ENCODE results near the gene CDC42SE2.
"Not testable (repeated sequence)": the region's sequence is repeated elsewhere in the genome, so short reads cannot be mapped to it uniquely, and the experiment has no call there.

CDC42SE2 gene

DNA sequence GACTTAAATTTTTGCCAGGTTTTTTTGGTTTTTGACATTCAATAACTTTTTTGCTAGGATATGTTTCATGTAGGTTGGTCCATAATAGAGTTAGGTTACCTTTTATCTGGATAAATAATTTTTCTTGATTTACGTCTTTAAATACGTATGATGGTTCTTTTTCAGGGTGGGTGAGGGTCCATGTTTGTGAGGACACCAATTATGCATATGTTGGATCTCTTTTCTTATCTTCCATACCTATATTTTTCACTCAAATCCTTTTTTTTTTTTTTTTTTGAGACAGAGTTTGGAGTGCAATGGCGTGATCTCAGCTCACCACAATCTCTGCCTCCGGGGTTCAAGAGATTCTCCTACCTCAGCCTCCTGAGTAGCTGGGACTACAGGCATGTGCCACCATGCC lies 17.3 kb upstream of the CDC42SE2 start:
- Histone ChIP-seq H3K9ac (ENCODE audit: low read length in 5 of 5) (no peak overlapping the region), H3K36me3 (ENCODE audit: control insufficient read depth in 5 of 5, insufficient read depth in 5 of 5, low read length in 5 of 5) (no peaks in the 10 kb centered on the region), H3K9me3 (ENCODE audit: control insufficient read depth in 5 of 5, low read length in 5 of 5) (peaks cover 0 to 19% (median 16%) of the 10 kb centered on the region in 5 donors), H3K4me3 (ENCODE audit: low read depth in 1 of 5, low read length in 5 of 5) (no peak overlapping the region), H3K27me3 (ENCODE audit: control insufficient read depth in 5 of 5, insufficient read depth in 4 of 5, low read length in 5 of 5) (no peaks in the 10 kb centered on the region), H3K27ac (ENCODE audit: low read depth, low read length) (no peak overlapping the region), H3K4me1 (ENCODE audit: control insufficient read depth in 5 of 5, insufficient read depth in 5 of 5, low read length in 5 of 5) (peaks cover 0 to 5% (median 0%) of the 10 kb centered on the region in 5 donors)

DNA sequence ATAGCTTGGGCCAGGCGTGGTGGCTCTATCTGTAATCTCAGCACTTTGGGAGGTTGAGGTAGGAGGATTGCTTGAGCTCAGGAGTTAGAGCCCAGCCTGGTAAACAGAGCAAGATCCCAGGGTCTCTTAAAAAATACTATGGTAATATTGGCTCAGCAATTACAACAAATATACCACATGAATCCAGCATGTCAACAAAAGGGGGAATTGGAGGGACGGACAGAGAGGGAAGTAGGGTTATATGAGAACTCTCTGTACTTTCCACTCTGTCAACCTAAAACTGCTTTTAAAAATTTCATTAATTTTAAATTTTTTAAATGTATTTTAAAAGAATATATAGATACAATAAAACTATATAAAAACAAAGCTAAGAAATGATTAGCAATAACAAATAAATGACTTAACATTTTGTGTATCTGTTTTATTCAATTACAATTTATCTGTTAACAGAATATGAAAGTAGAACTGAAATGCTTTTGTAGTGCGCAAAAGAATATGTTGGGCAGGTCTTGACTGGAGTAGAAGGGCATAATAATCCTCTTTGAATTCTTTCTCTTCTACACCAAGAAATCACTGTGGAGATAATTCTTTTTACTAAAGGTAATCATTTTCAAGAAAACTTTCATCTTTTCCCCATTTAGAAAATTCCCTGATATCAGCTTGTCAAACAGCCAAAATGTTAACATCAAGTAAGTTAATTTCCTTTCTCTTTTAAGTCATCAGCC lies 12.9 kb upstream of the CDC42SE2 start:
- H3K4me3 ChIP-seq (ENCODE audit: low read depth in 1 of 5, low read length in 5 of 5): no peak overlapping the region
- H3K9ac ChIP-seq (ENCODE audit: low read length in 5 of 5): no peak overlapping the region
- no peaks in the 10 kb centered on the region for H3K27me3 ChIP-seq (ENCODE audit: control insufficient read depth in 5 of 5, insufficient read depth in 4 of 5, low read length in 5 of 5)
- H3K4me1 ChIP-seq (ENCODE audit: control insufficient read depth in 5 of 5, insufficient read depth in 5 of 5, low read length in 5 of 5): peaks cover 0 to 10% (median 5%) of the 10 kb centered on the region in 5 donors
- H3K9me3 ChIP-seq (ENCODE audit: control insufficient read depth in 5 of 5, low read length in 5 of 5): peaks cover 0 to 14% (median 7%) of the 10 kb centered on the region in 5 donors
- no peaks in the 10 kb centered on the region for H3K36me3 ChIP-seq (ENCODE audit: control insufficient read depth in 5 of 5, insufficient read depth in 5 of 5, low read length in 5 of 5)
- H3K27ac ChIP-seq (ENCODE audit: low read depth, low read length): no peak overlapping the region

DNA sequence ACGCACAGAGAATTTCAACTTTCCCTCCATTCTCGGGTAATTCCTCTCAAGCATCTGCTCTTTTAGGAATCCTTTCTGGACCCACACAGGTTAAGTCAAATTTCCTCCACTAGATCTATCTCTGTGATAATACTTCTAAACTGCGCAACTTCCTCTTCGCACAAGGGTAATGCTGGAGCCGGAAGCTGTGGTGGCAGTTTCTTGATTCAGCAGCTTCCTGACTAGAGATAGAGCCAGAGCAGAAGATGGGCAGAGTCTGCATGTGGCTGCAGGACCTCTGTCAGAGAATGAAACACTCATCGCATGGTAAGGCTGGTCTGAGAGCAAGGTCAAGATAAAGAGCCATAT lies 11.1 kb upstream of the CDC42SE2 start:
- Histone ChIP-seq H3K27ac (ENCODE audit: low read depth, low read length) (no peak overlapping the region), H3K27me3 (ENCODE audit: control insufficient read depth in 5 of 5, insufficient read depth in 4 of 5, low read length in 5 of 5) (no peaks in the 10 kb centered on the region)

DNA sequence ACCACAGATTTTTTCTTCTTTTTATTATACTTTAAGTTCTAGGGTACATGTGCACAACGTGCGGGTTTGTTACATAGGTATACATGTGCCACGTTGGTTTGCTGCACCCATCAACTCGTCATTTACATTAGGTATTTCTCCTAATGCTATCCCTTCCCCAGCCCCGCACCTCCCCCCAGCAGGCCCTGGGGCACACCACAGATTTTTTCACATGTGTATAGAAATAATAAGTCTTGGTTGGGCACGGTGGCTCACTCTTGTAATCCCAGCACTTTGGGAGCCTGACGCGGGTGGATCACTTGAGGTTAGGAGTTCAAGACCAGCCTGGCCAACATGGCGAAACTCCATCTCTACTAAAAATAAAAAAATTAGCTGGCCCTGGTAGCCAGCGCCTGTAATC lies 9.8 kb upstream of the CDC42SE2 start:
- not testable (repeated sequence) for H3K27ac ChIP-seq (ENCODE audit: low read depth, low read length); H3K9me3 ChIP-seq (ENCODE audit: control insufficient read depth in 5 of 5, low read length in 5 of 5); H3K4me3 ChIP-seq (ENCODE audit: low read depth in 1 of 5, low read length in 5 of 5); H3K9ac ChIP-seq (ENCODE audit: low read length in 5 of 5); H3K27me3 ChIP-seq (ENCODE audit: control insufficient read depth in 5 of 5, insufficient read depth in 4 of 5, low read length in 5 of 5); H3K36me3 ChIP-seq (ENCODE audit: control insufficient read depth in 5 of 5, insufficient read depth in 5 of 5, low read length in 5 of 5)
- H3K4me1 ChIP-seq (ENCODE audit: control insufficient read depth in 5 of 5, insufficient read depth in 5 of 5, low read length in 5 of 5): peaks cover 0 to 15% (median 8%) of the 10 kb centered on the region in 5 donors

More for the DNA sequence above, 11.1 kb upstream of the CDC42SE2 start:
- no peaks in the 10 kb centered on the region for H3K9me3 ChIP-seq (ENCODE audit: control insufficient read depth in 5 of 5, low read length in 5 of 5)
- H3K4me3 ChIP-seq (ENCODE audit: low read depth in 1 of 5, low read length in 5 of 5): peak overlapping the region in 3 of 5 donors; percentile 32 to 33 (median 32)
- H3K4me1 ChIP-seq (ENCODE audit: control insufficient read depth in 5 of 5, insufficient read depth in 5 of 5, low read length in 5 of 5): peaks cover 0 to 12% (median 6%) of the 10 kb centered on the region in 5 donors
- H3K36me3 ChIP-seq (ENCODE audit: control insufficient read depth in 5 of 5, insufficient read depth in 5 of 5, low read length in 5 of 5): no peaks in the 10 kb centered on the region
- H3K9ac ChIP-seq (ENCODE audit: low read length in 5 of 5): peak overlapping the region in 1 of 5 donors; percentile 23

DNA sequence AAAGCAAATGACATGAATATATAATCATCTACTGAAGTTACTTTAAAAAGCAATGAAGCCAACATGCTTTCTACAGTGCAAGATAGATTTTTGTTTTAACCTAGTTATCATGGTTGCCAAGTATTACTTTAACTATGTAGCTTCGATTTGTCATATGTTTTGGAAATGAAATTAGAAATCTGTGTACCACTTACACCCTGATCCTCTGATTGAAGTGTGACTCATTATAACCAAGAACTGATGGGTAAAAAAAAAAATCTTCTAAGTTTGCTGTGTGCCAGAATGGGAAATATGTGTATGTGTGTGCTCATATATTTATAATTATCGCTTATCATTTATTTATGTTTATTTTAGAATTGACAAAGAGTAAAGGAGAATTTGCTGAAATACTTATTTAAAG lies 9.1 kb upstream of the CDC42SE2 start:
- H3K27ac ChIP-seq (ENCODE audit: low read depth, low read length): no peak overlapping the region
- no peaks in the 10 kb centered on the region for H3K9me3 ChIP-seq (ENCODE audit: control insufficient read depth in 5 of 5, low read length in 5 of 5)
- H3K9ac ChIP-seq (ENCODE audit: low read length in 5 of 5): no peak overlapping the region
- no peak overlapping the region for H3K4me3 ChIP-seq (ENCODE audit: low read depth in 1 of 5, low read length in 5 of 5)
- H3K27me3 ChIP-seq (ENCODE audit: control insufficient read depth in 5 of 5, insufficient read depth in 4 of 5, low read length in 5 of 5): no peaks in the 10 kb centered on the region
- H3K36me3 ChIP-seq (ENCODE audit: control insufficient read depth in 5 of 5, insufficient read depth in 5 of 5, low read length in 5 of 5): no peaks in the 10 kb centered on the region
- peaks cover 0 to 15% (median 8%) of the 10 kb centered on the region in 5 donors for H3K4me1 ChIP-seq (ENCODE audit: control insufficient read depth in 5 of 5, insufficient read depth in 5 of 5, low read length in 5 of 5)

DNA sequence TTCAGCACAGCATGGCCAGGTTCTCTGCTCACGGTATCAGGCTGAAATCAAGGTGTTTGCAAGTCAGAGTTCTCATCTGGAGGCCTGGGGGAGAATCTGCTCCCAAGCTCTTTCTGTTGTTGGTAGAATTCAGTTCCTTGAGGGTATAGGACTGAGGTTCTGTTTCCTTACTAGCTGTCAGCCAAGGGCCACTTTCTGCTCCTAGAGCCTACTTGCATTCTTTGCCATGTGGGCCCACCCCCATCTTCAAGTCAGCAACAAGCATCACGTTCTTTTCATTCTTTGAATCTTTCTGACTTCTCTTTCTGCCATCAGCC lies 7.4 kb upstream of the CDC42SE2 start:
- H3K9ac ChIP-seq (ENCODE audit: low read length in 5 of 5): no peak overlapping the region
- H3K27me3 ChIP-seq (ENCODE audit: control insufficient read depth in 5 of 5, insufficient read depth in 4 of 5, low read length in 5 of 5): no peaks in the 10 kb centered on the region
- H3K4me3 ChIP-seq (ENCODE audit: low read depth in 1 of 5, low read length in 5 of 5): no peak overlapping the region
- H3K4me1 ChIP-seq (ENCODE audit: control insufficient read depth in 5 of 5, insufficient read depth in 5 of 5, low read length in 5 of 5): peaks cover 0 to 15% (median 8%) of the 10 kb centered on the region in 5 donors
- no peaks in the 10 kb centered on the region for H3K9me3 ChIP-seq (ENCODE audit: control insufficient read depth in 5 of 5, low read length in 5 of 5)
- H3K36me3 ChIP-seq (ENCODE audit: control insufficient read depth in 5 of 5, insufficient read depth in 5 of 5, low read length in 5 of 5): no peaks in the 10 kb centered on the region
- no peak overlapping the region for H3K27ac ChIP-seq (ENCODE audit: low read depth, low read length)

DNA sequence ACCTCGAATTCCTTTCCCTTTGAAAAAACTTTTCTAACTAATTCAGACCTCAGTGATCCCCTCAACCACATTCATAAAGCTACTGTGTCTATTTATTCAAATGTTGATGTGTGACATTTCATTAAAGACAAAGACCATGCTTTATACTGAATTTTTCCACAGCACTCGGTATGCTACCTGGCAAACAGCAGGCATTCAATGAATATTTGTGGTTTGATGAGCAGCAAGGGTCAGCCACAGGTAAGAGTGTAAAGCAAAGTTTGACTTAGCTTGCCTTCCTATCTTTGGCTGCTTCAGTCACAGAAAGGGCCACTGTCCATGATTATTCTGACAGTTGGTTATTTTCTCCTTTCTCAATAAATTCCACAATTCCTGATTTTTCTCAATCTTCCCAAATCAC lies 5.1 kb upstream of the CDC42SE2 start:
- Histone ChIP-seq H3K9ac (ENCODE audit: low read length in 5 of 5) (no peak overlapping the region), H3K27me3 (ENCODE audit: control insufficient read depth in 5 of 5, insufficient read depth in 4 of 5, low read length in 5 of 5) (no peaks in the 10 kb centered on the region), H3K36me3 (ENCODE audit: control insufficient read depth in 5 of 5, insufficient read depth in 5 of 5, low read length in 5 of 5) (no peaks in the 10 kb centered on the region), H3K4me1 (ENCODE audit: control insufficient read depth in 5 of 5, insufficient read depth in 5 of 5, low read length in 5 of 5) (peaks cover 0 to 15% (median 10%) of the 10 kb centered on the region in 5 donors), H3K27ac (ENCODE audit: low read depth, low read length) (no peak overlapping the region), H3K4me3 (ENCODE audit: low read depth in 1 of 5, low read length in 5 of 5) (no peak overlapping the region), H3K9me3 (ENCODE audit: control insufficient read depth in 5 of 5, low read length in 5 of 5) (no peaks in the 10 kb centered on the region)

DNA sequence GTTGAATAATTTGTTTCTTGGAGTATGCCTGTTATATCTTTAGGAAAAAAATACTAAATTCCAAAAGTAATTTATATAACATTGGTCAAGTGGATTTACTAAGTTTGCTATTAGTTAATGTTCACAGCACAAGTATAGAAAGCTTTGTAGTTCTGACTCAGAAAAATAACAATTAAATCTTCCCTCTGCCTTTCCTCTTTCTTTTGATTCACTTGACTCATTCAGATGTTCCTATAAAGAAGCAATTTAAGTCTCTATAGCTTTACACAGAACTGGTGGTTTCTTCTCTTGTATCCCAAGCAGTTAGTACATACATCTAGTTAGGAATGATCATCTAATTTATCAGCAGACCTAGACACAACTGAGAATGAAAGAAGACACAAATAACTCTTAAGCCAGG lies 4.5 kb upstream of the CDC42SE2 start:
- Histone ChIP-seq H3K9me3 (ENCODE audit: control insufficient read depth in 5 of 5, low read length in 5 of 5) (no peaks in the 10 kb centered on the region), H3K4me1 (ENCODE audit: control insufficient read depth in 5 of 5, insufficient read depth in 5 of 5, low read length in 5 of 5) (peaks cover 0 to 15% (median 10%) of the 10 kb centered on the region in 5 donors), H3K27me3 (ENCODE audit: control insufficient read depth in 5 of 5, insufficient read depth in 4 of 5, low read length in 5 of 5) (no peaks in the 10 kb centered on the region), H3K9ac (ENCODE audit: low read length in 5 of 5) (no peak overlapping the region), H3K36me3 (ENCODE audit: control insufficient read depth in 5 of 5, insufficient read depth in 5 of 5, low read length in 5 of 5) (no peaks in the 10 kb centered on the region), H3K4me3 (ENCODE audit: low read depth in 1 of 5, low read length in 5 of 5) (no peak overlapping the region), H3K27ac (ENCODE audit: low read depth, low read length) (no peak overlapping the region)

DNA sequence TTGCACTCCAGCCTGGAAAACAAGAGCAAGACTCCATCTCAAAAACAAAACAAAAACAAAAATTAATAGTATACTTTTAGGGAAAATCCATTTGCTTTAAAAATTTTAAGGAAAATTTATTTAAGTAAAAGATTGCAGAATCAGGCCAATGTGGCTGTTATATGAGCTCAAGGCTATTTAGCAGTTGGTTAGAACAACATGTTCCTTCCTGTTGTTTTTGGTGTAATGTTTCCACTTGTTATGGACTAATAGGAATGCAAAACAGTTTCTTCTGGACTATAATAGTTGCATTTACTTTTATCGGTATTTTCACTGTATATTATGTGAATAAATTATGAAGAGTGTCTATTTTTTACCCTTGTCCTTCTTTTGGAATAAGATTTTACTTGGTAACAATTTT lies 3.0 kb upstream of the CDC42SE2 start:
- Histone ChIP-seq H3K4me1 (ENCODE audit: control insufficient read depth in 5 of 5, insufficient read depth in 5 of 5, low read length in 5 of 5) (peaks cover 0 to 26% (median 19%) of the 10 kb centered on the region in 5 donors), H3K27ac (ENCODE audit: low read depth, low read length) (no peak overlapping the region), H3K9me3 (ENCODE audit: control insufficient read depth in 5 of 5, low read length in 5 of 5) (no peaks in the 10 kb centered on the region), H3K36me3 (ENCODE audit: control insufficient read depth in 5 of 5, insufficient read depth in 5 of 5, low read length in 5 of 5) (no peaks in the 10 kb centered on the region), H3K9ac (ENCODE audit: low read length in 5 of 5) (no peak overlapping the region), H3K4me3 (ENCODE audit: low read depth in 1 of 5, low read length in 5 of 5) (no peak overlapping the region), H3K27me3 (ENCODE audit: control insufficient read depth in 5 of 5, insufficient read depth in 4 of 5, low read length in 5 of 5) (no peaks in the 10 kb centered on the region)

DNA sequence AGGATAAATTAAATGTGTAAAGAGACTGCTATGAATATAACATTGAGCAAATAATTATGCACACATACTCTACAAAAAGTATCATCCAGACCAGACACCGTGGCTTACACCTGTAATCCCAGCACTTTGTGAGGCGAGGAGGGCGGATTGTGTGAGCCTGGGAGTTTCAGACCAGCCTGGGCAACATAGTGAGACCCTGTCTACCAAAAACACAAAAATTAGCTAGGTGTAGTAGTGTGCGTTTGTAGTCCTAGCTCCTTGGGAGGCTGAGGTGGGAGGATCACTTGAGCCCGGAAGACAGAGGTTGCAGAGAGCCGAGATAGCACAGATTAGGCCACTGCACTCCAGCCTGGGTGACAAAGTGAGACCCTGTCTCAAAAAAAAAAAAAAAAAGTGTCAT lies 2.4 kb upstream of the CDC42SE2 start:
- no peak overlapping the region for H3K9ac ChIP-seq (ENCODE audit: low read length in 5 of 5)
- no peaks in the 10 kb centered on the region for H3K27me3 ChIP-seq (ENCODE audit: control insufficient read depth in 5 of 5, insufficient read depth in 4 of 5, low read length in 5 of 5)
- no peaks in the 10 kb centered on the region for H3K36me3 ChIP-seq (ENCODE audit: control insufficient read depth in 5 of 5, insufficient read depth in 5 of 5, low read length in 5 of 5)
- H3K4me1 ChIP-seq (ENCODE audit: control insufficient read depth in 5 of 5, insufficient read depth in 5 of 5, low read length in 5 of 5): peaks cover 0 to 26% (median 20%) of the 10 kb centered on the region in 5 donors
- H3K27ac ChIP-seq (ENCODE audit: low read depth, low read length): no peak overlapping the region
- H3K4me3 ChIP-seq (ENCODE audit: low read depth in 1 of 5, low read length in 5 of 5): no peak overlapping the region
- H3K9me3 ChIP-seq (ENCODE audit: control insufficient read depth in 5 of 5, low read length in 5 of 5): no peaks in the 10 kb centered on the region

All from subcutaneous abdominal adipose tissue (tissue), 5 donors.